Measurements from ENCODE around the gene FAM193A.

DNA sequence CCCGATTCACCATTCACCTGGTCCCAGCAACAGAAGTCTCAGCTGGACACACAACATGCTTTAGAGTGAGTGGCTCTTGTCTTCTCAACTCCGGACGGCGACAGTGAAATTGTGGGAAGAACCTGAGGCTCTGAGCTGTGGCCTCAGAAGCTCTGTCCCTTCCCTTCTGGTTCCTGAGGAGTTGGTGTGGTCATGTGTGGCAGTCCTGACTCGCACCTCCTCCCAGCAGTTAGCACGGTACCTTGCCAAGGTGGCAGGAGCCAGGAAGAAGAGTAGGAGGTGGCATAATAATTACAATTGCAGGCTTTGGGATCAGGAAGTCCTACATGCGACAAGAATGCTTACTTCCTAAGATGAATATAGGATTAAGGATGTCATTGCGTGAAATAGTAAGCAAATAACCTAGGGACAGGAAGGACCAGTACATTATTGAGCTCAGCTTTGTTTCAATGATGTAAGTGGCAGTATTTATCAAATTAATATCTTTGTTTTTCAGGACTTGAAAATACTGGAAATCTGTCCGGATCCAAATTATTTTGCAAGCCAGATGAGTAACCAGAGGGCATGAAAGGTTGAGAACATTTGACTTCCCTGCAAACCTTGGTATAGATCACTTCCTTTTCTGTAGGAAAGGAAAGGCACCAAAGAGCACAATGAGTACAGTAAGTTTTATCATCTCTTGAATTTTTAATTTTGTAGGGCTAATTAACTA lies 46.5 kb upstream of the FAM193A start:
- TF ChIP-seq, protein P1, sequence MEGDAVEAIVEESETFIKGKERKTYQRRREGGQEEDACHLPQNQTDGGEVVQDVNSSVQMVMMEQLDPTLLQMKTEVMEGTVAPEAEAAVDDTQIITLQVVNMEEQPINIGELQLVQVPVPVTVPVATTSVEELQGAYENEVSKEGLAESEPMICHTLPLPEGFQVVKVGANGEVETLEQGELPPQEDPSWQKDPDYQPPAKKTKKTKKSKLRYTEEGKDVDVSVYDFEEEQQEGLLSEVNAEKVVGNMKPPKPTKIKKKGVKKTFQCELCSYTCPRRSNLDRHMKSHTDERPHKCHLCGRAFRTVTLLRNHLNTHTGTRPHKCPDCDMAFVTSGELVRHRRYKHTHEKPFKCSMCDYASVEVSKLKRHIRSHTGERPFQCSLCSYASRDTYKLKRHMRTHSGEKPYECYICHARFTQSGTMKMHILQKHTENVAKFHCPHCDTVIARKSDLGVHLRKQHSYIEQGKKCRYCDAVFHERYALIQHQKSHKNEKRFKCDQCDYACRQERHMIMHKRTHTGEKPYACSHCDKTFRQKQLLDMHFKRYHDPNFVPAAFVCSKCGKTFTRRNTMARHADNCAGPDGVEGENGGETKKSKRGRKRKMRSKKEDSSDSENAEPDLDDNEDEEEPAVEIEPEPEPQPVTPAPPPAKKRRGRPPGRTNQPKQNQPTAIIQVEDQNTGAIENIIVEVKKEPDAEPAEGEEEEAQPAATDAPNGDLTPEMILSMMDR (optimal IDR thresholded peaks at IDR 0.05 in 1 of 3, IDR thresholded peaks at IDR 0.05 in 1 of 3, conservative IDR thresholded peaks at IDR 0.05 in 1 of 3; ENCODE audit: extremely low read depth in 1 of 3, insufficient read depth in 2 of 3, low read length in 3 of 3), result no peak
- TF ChIP-seq EZH2 (IDR thresholded peaks at IDR 0.05; ENCODE audit: low read length), result no peak
